ENCODE data around the gene IL17REL. TPM values are rescaled to one million over a fixed set of nuclear protein-coding genes. Genes with fewer than 3 reads are reported as not detected.

IL17REL gene
- total RNA-seq, 1 experiment from 2014 or later, result not detected

DNA sequence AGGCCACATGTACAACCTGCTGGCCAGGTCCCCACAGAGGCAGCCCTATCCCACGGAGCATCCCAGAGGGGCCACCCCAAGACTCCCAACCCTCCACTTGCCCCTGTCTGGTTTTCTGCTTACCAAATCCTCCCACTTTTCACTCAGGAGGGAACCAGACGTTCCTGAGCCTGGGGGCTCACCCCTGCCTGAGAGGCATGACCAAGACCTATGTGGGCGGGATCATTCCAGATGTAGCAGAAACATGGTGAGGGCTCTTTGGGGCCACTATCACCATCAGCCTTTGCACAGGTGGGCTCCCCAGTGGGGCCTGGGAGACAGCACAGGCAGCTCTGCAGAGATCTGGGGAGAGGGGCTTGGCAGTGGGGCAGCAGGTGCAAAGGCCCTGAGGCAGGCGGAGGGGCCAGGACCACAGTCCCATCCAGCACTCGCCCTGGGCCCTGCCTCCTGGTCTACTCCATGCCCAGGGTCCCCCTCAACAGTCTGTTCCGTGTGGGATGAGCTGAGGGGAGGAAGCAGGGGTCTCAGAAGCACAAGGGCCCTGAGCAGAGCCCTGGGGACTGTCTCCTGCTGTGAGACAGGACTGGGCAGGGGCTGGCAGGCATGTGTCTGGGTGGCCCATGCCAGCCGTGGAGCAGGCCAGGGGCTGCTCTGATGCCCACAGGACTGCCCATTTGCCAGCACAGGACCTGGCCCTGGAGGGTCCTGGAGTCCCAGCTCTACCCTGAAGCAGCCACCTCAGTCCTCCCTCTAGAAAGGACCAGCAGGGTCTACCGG is 42.6 kb downstream of the IL17REL start:
- DNase-seq (ENCODE audit: low read depth), result no peak

DNA sequence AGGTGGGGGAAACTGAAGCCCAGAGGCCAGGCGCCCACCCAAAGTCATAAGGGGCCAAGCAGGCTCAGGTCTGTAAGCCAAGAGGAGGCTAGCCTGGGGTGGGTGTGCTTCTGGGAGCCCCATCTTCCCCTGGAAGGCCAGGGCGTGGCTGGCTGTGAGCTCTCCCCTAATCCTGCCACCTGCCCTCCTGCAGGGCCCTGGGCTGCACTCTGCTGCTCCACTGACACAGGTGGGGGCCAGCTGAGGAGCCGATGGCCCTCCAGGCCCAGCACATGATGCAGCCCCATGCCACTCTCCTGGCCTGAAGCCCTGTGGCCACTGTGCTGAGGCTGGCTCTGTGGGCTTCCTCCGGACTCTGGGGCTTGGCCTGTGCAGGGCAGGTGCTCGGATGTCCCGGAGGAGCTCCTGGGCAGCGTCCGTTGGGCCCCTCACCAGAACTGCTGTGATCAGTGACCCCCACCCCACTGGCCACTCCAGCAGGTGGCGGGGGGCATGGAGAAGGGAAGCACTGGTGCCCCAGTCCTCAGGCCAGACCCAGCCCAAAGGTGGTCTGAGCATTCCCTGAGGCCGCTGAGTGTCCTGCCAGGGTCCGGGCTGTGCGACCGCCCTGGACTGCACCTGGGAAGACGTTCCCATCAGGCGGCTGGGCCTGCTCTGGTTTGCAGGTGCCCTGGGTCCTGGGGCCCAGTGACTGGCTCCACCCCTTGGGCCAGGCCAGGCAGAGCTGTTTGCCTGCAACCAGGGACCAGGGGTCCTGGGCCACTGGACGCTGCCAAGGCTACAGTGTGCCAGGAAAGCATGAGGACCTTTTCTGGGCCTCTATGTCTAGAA is 43.5 kb downstream of the IL17REL start:
- DNase-seq (ENCODE audit: low read depth), result no peak

DNA sequence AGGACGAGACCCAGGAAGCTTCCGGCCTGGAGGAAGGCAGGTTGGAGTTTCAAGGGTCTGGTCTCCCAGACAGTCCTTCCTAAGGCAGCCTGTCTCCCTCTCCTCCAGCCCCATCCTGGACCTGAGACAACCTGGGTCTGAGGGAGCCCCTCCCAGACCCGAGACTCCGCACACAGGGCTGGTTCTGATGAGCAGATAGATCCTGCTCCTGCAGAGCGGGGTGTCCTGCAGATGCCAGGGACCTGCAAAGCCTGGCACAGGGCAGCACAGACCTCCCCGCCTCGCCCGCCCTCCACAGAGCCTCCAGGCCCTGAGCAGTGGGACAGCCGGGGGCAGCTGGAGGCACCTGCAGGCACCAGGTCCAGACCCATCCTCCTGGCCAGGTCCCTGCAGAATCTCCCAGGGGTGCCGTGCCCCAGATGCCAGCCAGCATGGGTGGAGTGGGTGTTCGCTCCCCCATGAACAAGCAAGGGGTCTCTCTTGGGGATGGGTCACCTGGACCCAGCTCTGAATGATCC is 44.2 kb downstream of the IL17REL start:
- no peak for DNase-seq (ENCODE audit: low read depth)

DNA sequence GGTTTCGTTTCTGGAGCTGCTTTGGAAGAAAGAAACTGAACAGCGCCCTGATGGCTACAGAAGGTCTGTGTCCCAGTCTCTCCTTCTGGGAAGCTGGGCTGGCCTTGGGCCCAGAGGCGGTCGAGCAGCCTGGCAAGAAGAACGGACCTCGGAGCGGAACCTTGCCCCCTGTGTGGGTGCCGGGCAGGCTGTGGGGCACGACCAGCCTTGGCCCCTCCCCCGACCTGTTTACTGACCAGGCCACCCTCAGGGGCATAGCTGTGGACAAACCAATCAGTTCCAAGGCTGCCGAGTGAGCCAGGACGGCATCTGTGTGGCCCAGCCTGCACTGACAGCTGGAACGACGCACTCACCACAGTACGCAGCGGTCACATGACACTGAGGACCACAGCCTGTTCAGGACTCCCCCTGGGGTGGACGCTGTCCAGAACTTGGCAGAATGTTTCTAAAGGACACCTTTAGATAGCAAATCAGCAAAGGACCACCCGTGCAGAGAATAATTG is 44.8 kb downstream of the IL17REL start:
- DNase-seq (ENCODE audit: low read depth), result no peak

DNA sequence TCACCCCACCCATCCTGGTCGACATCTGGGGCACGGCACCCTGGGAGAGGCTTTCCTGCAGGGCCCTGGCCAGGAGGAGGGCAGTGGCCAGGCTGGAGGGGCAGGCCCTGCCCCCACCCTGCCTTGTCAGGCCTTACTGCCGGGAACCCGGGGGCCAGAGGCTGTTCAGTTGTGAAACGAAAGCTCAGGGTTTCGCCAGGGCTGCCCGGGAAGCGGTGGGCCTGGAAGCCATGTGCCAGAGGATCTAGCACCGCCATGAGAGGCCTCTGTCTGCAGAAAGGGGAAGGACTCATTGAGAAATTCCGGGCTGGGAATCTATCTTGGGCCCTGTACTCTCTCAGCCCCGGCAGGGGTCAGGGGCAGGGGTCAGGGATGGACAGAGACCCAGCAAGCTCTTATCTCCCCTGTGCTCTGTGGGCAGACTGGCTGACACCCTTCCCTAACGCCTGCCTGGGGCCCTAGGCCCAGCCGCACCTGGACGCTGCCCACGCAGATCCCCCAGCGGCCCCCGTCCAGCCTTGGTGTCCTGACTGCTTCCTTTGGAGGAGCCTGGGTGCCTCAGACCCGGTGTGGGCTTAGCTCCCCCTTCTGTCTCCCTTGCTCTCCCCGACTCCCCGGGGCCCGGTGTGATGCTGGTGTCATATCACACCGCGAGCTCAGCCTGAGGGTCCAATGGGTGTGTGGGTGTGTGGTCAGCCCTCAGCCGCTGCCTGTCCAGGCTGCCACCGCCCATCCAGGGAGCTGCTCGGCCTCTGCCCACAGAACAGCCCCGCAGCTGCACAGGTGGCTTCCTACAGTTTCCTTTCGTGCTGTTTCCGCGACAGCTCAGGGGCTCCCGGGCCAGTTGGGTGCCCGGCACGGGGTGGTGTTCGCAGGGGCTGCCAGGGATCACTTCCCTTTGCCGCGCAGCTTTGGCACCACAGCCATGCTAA is 45.5 kb downstream of the IL17REL start:
- no peak for DNase-seq (ENCODE audit: low read depth)

DNA sequence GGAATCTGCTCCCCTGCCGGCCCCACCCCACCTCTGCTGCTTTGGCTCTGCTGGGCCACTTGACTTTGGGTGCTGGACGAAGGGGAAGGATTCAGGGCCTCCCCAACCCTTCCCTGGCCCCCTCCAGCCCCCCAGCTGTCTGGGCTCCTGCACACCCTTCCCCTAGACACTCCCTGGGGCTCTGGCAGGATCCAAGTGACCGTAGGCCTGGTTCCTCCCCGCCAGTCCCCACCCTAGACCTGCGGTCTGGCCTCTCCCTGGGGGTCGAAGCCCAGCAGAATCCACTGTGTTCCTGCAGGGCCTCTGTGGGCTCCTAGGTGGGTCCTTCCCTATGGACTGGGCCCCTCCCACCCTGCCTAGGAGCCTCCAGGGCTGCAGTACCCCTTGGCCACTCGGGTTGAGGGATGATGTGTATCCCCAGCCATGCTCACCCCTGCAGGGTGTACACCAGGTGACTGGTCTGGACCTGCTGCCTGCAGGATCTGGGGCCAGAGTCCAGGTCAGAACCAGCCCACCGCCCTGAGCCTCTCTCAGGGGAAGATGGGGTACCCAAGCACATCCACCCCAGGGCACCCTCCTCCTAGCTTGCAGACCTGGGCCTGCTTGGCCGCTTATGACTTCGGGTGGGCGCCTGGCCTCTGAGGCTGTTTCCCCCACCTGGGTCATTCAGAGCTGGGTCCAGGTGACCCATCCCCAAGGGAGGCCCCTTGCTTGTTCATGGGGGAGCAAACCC is 46.4 kb downstream of the IL17REL start:
- no peak for DNase-seq (ENCODE audit: low read depth)

DNA sequence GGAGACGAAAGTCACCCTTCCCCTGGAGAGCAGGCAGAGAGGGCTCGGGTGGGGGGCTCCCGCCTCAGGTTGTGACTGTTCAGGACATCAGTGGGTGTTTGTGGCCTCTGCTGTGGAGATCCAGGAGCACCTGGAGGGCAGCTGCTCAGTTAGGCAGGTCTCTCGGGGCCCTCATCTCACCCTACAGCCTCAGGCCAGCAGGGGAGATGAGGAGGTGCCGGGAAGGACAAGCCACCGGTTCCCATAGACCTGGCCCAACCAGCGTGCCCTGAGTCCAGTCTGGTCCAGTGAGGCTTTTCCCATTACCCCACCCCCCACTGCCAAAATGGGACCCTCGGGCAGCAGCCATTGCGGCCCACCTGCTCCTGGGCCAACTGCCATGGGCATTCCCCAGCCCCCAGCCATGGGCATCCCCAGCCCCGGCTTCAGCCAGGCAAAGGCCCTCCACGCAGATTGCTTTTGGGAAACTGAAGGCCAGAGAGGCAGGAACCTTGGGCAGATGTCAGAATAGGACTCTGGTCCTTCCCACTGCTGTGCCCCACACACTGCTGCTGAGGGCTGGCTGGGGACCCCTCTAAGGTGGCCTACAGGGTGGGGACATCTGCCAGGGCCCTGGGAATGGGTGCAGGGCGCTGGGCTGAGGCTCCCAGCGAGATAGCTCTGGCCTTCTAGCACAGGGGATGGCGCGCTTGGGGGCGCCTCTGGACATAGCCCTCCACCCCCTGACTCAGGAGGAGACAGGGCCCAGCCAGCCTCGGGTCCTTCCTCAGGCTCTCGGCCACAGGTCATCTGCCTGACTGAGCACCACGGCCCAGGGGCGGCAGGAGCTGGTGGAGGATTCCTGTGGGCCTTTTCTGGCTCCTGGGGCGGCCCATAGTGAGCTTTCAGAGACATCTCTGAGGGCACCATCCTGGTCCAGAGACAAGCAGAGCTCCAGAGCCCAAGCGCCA is 47.2 kb downstream of the IL17REL start:
- DNase-seq (ENCODE audit: low read depth), result no peak

DNA sequence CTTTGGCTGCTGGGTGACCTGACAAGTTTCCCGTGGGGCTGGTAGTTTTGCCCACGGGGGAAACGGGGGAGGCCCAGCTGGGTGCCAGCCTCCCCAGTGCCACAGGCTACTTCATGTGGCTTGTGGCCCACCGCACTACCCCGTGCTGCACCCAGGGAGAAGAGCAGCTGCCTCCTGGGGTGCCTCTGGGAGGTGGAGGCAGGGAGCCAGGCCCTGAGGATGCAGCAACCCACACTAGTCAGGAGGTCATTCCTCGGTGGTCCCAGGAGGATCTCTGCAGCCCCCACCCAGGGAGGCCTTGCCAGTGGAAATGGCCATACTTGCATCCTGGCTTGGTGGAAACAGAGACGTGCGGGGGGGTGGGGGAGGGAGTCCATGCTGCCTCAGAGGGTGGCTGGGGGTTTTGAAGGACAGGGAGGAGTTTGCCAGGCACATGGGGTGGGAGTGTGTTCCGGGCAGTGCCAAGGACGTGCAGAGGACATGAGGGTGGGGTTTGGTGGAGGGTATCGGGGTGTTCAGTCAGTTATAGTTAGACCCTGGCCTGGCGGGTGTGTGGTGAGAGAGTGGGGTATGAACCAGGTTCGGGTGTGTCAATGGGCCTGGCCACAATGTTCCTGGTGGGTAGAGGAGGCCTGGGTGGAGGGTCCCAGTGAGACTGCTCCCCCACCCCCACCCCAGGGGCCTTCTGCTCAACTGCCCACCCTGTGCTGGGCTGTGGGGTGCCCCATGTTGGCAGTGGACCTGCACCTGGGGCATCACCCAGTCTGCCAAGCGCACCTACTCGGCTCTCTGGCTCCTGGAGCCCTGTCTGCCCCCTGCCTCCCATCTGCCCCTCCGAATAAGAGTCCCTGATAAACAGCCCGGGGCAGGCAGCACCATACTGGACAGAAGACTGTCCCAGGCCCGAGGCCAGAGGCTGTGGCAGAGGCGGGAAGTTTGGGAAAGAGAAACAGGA is 48.2 kb downstream of the IL17REL start:
- no peak for DNase-seq (ENCODE audit: low read depth)

DNA sequence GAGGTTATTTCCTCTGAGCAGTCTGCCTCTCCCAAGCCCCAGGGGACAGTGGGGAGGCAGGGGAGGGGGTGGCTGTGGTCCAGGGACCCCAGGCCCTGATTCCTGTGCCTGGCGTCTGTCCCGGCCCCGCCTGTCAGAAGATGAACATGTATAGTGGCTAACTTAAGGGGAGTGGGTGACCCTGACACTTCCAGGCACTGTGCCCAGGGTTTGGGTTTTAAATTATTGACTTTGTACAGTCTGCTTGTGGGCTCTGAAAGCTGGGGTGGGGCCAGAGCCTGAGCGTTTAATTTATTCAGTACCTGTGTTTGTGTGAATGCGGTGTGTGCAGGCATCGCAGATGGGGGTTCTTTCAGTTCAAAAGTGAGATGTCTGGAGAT is 48.9 kb downstream of the IL17REL start:
- DNase-seq (ENCODE audit: low read depth), result no peak

DNA sequence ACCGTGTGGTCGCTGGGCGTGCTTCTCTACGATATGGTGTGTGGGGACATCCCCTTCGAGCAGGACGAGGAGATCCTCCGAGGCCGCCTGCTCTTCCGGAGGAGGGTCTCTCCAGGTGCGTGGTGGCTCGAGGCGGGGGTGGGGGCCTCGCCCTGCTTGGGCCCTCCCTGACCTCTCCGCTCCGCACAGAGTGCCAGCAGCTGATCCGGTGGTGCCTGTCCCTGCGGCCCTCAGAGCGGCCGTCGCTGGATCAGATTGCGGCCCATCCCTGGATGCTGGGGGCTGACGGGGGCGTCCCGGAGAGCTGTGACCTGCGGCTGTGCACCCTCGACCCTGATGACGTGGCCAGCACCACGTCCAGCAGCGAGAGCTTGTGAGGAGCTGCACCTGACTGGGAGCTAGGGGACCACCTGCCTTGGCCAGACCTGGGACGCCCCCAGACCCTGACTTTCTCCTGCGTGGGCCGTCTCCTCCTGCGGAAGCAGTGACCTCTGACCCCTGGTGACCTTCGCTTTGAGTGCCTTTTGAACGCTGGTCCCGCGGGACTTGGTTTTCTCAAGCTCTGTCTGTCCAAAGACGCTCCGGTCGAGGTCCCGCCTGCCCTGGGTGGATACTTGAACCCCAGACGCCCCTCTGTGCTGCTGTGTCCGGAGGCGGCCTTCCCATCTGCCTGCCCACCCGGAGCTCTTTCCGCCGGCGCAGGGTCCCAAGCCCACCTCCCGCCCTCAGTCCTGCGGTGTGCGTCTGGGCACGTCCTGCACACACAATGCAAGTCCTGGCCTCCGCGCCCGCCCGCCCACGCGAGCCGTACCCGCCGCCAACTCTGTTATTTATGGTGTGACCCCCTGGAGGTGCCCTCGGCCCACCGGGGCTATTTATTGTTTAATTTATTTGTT is 49.6 kb downstream of the IL17REL start:
- DNase-seq (ENCODE audit: low read depth), result no peak

DNA sequence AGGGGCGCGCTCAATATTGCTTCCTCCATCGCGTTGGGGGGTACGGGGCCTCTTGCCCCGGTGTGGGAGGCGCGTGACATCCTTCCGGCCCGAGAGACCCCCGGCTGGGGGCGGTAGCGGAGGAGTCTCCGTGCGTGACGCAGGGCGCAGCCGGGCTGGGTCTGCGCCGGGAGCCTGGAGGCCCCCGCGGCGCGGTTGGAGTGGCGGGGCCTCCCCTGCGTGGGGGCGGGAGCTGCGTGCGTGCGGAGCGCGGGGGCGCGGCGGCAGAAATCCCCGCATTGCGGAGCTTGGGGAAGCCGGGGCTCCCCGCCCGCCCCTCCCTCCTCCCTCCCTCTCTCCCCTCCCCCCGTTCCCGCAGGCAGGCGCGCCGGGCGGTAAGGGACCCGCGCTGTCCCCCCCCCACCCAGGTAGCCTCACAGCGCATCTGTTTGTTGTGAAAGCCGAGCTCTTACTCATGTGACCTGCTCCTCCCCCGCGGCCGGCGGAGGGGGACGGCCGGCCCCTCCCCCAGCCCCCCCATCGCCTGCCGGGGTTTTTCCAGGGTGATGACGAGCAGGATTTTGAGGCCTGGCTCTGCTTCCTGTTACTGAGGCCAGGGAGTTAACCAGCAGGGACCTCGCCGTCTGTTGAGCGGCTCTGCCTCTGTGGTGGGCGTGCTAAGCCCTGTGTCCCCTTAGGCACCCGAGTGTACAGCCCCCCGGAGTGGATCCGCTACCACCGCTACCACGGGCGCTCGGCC is 50.4 kb downstream of the IL17REL start:
- DNase-seq (ENCODE audit: low read depth), result peak; percentile 85

DNA sequence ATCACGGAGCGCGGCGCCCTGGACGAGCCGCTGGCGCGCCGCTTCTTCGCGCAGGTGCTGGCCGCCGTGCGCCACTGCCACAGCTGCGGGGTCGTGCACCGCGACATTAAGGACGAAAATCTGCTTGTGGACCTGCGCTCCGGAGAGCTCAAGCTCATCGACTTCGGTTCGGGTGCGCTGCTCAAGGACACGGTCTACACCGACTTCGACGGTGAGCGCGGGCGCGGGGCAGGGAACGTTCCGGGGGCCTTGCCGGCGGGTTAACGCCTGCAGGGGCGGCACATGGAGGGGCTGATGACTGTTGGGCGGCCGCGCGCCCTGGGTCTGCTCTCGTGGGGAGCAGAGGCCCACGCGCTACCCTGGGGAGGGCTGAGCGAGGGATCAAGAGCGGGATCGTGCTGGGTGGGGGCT is 51.0 kb downstream of the IL17REL start:
- DNase-seq (ENCODE audit: low read depth), result no peak

DNA sequence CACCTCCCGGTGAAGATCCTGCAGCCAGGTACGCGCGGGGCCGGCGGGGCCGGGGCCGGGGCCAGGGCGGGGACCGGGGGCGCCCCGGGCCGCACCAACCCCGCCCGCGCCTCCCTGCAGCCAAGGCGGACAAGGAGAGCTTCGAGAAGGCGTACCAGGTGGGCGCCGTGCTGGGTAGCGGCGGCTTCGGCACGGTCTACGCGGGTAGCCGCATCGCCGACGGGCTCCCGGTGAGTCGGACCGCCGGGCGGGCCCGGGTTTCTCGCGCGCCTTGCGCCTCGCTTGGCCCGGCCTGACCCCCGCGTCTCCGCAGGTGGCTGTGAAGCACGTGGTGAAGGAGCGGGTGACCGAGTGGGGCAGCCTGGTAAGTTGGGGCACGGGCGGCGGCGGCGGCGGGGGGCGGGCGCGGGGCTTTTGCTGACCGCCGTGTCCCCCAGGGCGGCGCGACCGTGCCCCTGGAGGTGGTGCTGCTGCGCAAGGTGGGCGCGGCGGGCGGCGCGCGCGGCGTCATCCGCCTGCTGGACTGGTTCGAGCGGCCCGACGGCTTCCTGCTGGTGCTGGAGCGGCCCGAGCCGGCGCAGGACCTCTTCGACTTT is 51.5 kb downstream of the IL17REL start:
- no peak for DNase-seq (ENCODE audit: low read depth)

DNA sequence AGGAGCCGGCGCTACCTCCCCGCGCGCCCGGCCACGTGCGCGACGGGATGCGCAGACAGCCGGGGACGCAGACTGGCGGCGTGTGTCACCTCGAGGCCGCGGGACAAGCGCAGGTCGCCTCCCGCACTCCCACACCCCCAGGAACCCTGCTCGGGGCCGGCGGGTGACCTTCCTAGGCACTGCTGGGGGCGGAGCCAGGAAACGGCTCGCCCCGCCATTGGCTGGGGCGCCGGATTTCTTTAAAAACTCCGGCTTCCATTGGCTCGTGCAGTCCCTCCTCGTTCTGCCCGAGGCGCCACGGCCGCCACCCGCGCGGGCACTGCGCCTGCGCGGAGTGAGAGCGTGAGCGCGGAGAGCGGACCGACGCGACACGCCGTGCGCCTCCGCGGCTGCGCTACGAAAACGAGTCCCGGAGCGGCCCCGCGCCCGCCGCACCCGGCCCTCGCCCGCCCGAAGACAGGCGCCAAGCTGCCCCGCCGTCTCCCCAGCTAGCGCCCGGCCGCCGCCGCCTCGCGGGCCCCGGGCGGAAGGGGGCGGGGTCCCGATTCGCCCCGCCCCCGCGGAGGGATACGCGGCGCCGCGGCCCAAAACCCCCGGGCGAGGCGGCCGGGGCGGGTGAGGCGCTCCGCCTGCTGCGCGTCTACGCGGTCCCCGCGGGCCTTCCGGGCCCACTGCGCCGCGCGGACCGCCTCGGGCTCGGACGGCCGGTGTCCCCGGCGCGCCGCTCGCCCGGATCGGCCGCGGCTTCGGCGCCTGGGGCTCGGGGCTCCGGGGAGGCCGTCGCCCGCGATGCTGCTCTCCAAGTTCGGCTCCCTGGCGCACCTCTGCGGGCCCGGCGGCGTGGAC is 52.2 kb downstream of the IL17REL start, which contains the start of gene PIM3:
Gene PIM3, plus strand, starts transcription at position 614 of the 846 bp plus-strand sequence. Its CDS starts 176 bp downstream, at position 790.
- DNase-seq (ENCODE audit: low read depth), result peak; percentile 94

DNA sequence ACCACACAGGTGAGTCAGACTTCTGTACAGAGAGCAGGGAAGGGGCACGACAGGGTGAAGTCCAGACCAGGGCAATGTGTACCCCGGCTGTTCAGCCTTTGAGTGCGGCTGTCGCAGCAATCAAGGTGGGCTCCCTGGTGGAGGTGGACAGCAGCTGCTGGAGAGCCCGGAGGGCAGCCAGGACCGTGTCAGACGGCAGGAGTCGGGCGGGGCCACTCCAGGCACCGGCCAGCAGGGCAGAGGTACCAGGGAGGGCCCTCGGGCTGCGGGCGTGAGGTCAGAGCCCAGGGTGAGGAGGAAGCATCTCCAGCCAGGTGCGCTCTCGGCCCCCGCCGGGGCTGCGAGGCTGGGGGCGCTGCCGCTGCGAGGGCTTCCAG is 52.8 kb downstream of the IL17REL start:
- DNase-seq (ENCODE audit: low read depth), result peak; percentile 64
